Measurements from ENCODE around the gene GPR17.

GPR17 gene

DNA sequence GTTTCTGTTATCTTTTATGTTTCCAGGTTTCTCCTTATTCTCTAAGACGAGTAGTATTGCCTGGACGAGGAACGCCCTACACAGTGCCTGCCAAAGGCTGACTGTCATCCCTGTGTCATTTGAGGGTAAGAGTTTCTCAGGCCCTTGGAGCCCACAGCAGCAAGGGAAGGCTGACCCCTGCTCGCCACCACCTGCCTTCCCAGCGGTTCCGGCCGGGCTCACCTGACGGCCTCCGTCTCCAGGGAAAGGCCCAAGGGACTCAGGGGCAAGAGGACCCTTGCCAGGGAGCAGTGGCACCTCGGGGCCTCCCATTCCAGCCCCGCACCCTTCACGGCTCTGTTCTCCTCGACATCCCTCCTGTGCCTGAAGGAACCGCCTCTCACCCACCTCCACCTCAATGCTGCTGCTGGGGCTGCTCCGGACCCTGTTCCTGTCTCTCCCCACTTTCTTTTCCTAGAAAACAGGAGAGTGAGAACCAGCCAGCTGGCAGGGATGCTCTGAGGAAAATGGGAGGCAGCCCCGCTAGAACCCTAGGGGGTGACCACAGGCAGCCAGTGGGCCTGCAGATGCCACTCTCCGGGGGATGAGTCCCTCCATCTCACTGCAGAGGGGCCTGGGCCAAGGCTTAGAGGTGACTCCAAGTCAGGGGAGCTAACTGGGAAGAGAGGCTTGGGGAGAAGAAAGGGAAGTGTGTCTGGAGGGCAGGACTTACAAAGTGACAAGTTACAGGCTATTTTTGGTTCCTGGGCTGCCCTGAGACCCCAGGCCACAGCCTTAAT lies 27.5 kb downstream of the GPR17 start:
- no peak for DNase-seq

DNA sequence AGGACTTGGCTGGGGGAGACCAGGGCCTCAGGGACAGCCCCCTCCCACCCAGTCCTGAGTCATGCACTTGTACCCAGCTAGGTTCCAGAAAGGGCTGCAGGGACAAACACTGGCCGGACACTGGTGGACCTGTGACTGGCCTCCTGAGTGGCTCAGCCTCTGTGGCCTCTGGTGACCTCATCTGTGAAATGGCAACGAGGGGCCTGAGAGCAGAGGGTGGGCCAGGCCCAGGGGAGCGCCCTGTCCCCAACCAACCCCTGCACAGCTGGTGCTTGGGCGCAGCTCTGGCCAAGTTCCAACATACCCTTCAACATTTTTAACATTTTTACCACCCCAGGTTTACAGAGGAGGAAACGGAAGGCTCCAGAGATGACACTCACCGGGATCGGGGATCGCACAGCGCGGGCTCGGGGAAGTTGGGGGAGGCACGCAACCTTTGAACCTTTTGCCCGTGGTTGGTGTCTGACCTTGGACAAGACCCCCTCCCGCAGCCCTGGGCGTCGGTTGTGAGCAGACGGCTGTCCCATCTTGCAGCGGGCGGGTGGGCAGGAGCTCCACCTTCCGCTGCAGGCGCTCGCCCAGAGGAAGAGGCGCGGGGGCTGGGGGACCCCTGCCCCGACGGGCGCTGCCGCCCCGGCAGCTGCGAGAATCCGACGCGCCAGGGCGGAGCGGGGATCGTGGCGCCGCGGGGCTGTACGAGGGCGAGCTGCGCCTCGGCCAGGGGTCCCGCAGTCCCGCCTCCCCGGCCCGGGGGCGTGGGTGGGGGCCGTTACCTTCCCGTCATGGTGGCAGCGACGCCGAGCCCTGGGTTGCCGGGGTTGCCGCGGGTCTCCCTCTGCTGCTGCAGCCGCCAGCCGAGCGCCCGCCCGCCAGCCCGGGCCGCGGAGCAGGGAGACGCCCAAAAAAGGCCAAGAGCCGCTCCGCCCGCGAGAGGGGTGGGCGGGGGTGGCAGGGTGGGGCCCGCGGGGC lies 28.6 kb downstream of the GPR17 start:
- DNase-seq: peak; percentile 11

DNA sequence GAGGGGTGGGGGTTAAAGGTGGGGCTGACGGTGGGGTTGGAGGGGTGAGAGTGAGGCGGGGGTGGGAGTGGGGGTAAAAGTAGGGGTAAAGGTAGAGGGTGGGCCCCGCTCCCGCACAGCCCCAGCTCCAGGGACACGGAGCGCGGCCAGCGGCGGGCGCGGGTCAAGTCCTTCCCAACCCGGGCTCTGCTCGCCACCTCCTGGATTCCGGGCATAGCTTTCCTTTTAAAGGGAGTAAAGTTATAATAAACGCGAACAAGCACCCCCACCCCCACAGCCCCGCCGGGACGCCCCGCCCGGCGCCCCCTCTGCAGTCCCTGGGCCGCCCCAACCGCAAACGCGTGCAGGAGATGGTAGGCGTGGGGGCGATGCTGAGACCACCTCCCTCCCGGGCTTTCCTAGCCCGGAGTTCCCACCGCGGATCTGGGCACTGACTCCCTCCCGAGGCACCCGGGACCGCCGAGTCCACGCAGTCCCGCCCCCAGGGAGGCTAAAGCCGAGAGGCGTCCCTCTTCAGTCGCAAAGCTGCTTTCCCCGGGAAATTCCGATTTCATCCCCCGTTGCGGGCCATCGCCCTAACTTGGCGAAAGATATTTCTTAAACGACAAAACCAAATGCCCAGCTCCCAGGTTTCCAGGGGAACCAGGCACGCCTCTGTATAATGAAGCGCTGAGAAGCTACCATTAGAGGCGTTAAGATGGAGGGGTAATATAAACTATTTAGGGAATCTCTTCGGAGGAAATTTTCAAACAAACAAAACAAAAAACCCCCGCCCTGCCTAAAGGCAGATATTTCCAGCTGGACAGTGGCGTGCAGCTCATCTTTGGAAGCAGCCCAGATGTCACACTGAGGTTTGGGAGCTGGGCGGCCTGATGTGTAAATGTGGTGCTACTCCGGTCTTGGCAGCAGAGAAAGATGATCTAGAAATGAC lies 29.6 kb downstream of the GPR17 start, which contains the start of gene LIMS2:
Gene LIMS2, minus strand, starts transcription at position 200 of the 931 bp plus-strand sequence. CDS start 506 bp downstream, outside the sequence.
- DNase-seq: no peak

DNA sequence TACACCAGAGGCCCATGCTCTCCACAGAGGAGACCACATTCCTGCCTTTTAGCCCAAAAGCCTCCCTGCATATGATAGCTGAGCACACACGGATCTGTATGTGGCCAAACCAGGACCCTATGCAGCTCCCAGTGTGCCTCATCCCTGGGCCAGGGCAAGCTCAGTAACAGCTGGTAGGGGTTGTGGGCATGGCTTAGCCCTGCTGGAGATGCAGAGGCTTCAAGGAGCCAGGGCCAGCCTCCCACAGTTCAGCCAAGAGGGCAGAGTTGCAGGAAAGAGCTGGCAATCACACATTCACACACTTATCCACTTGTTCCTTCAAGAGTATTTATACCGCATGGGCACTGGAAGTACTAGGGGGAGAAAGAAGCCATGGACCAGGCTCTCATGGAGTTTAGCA lies 31.0 kb downstream of the GPR17 start:
- no peak for DNase-seq

DNA sequence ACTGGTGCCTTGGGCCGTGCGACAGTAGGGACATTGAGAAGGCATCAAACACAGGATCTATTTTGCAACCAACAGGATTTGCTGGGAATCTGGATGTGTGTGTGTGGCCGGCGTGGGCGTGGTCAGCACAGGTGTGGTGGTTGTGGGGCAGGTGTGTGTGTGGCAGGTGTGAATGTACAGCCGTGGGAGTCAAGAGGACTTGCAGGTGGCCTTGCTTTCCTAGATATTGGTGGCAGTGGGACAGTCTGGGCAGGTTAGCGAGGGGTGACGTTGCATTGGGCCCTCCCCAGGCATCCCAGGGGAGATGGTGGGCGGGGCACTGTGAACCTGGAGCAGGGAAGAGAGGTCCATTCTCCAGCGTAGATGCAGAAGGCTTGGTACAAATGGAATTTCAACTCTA lies 32.6 kb downstream of the GPR17 start:
- no peak for DNase-seq

DNA sequence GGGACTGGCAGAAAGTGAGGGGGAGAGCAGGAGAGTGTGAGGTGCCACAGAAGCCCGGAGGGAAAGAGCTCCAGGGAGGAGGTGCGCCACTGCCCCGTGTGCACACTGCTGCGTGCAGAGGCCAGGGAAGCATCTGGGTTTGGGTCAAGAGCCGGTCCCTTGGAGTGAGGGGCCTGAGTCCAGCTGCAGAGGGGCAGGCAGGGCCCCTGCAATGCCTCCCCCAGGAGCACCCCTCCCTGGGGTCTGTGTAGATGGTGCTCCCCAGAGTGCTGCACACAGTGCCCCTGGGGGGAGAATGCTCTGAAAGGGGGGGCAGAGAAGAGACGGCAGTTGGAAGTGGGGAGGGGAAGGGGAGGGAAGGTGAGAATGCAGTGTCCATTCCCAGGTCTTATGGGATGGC lies 33.0 kb downstream of the GPR17 start:
- no peak for DNase-seq

DNA sequence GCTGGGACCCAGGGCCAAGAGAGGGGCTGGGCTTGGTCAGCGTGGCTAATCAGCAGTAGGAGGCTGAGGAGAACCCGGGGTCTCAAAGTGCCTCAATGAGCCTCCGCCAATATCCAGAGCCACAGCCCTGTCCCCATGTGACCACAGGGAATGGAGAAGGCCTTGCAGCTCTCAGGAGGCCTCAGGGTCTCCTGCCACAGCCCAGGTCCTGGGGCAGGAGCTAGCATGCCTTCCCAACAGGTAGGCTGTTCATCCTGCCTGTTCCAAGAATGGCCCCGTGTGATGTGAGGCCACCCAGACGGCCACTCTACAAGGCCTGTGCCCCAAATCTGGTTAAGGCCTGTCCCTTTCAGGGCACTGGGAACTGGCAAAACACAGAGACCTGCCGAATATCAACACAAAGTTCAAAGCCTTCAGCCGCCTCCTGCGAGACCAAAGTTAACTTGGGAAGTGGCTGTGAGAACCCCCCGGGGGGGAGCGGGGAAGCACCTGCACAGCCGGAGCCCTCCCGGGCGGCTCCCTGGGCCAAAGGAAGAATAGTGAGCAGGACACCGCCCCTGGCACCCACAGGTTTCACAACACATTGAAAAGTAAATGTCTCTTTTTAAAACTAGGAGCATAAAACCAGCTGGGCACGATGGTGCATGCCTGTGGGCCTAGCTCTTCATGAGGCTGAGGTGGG lies 33.9 kb downstream of the GPR17 start:
- no peak for DNase-seq

DNA sequence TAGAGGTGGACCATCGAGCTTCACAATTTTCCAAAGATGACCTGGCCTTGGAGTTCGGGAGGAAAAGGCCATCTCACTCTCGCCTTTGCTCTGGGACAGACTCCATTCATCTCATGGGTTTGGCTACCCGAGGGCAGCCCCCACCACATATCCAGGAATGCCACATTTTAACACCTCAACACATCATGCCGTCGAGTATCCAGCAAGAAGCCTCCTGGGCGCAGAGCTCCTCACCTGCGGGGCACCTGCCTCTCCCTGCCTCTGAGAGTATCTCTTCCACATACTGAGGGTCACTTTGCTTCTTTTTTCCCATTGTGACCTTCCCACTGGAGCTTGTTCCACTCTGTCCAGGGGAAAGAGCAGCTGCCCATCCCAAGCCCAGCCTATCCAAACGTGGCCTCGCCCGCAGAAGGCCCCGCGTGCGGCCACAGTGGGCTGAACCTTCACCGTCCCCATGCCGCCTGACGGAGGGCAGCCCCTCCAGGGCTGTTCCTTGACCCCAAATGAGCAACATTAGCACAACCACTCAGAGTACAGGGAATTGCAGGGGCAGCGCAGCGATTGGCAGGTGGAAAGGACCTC lies 34.8 kb downstream of the GPR17 start:
- DNase-seq: no peak

DNA sequence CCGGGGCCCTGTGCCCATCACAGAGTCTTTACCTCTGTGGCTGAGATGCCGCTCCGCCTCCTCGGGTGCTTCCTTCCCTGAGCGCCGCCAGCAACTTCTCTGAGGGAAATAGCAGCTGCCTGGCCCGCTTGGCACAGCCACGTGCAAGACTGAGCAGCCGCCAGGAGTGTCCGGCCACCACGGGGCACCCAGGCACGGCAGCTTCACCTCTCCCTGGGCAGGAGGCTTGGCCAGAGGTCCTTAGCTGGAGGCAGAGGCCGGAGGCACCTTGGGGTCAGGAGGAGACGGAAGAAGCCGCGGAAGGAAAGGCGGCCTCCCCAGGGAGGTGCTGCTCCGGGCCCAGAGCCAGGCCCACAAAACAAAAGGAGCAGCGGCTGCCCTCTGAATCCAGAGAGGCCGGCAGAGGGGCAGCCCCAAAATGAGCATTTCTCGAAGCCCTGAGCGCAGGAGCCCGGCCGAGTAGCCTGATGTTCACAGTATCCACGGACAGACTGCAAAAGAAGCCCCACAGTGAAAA lies 35.4 kb downstream of the GPR17 start:
- DNase-seq: no peak

DNA sequence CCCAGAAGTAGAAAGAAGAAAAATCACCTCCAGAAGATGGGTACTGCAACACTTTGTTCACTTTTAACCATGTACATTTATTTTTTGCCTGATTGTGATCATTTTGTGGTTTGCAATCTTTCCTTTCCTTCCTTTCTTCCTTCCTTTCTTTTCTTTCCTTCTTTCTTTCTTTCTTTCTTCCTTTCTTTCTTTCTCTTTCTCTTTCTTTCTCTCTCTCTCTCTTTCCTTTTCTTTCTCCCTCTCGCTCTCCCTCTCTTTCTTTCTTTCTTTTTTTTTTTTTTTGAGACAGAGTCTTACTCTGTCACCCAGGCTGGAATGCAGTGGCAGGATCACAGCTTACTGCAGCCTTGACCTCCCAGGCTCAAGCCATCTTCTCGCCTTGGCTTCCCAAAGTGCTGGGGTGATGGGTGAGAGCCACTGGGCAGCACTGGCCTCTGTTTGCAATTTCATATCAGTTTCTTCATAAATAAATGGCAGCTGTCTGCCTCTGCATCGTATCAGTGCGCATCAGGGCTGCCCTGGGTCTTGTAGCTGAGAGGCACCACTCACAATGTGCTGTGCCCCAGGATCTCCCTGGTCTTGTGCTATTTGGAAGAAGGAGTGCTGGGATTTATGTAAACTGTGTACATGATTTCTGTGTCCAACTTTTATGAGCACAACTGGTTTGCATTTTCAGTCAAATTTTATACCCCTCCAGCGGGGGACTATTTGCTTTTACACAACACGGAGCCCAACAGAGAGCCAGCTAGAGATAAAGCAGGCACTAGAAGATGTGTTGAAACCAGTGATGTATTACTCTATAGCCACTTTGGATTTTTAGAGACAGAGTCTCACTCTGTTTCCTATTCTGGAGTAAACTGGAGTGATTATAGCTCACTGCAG lies 36.3 kb downstream of the GPR17 start:
- no peak for DNase-seq

DNA sequence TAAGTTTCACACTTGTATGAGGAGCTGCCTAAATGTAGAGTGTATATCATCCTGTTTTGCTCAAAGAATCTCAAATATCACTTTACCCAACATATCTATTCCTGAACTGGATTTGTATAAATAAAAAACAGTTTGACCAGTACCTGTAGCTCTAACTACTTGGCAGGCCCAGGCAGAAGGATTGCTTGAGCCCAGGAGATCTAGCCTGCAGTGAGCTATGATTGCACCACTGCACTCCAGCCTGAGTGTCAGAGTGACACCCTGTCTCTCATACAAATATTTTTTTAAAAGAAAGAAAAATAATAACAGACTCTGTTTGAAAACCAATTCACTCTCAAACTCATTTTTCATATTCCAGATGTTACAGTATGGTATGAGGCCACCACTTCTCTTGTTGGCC lies 37.1 kb downstream of the GPR17 start:
- DNase-seq: no peak

DNA sequence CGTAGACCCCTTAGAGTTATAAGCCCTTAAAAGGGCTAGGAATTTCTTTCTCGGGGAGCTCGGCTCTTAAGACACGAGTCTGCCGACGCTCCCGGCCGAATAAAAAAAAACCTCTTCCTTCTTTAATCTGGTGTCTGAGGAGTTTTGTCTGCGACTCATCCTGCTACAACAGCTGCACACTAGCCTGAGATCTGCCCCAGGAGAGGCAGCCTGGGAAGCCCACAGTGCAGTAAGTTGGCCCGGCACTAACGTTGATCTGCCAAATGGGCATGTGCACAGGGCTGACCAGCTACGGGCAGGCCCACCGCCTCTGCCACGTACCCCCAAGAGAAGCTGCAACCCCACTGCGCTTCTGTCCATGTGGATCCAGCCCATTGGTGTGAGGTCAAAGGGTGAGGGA lies 37.8 kb downstream of the GPR17 start:
- no peak for DNase-seq

DNA sequence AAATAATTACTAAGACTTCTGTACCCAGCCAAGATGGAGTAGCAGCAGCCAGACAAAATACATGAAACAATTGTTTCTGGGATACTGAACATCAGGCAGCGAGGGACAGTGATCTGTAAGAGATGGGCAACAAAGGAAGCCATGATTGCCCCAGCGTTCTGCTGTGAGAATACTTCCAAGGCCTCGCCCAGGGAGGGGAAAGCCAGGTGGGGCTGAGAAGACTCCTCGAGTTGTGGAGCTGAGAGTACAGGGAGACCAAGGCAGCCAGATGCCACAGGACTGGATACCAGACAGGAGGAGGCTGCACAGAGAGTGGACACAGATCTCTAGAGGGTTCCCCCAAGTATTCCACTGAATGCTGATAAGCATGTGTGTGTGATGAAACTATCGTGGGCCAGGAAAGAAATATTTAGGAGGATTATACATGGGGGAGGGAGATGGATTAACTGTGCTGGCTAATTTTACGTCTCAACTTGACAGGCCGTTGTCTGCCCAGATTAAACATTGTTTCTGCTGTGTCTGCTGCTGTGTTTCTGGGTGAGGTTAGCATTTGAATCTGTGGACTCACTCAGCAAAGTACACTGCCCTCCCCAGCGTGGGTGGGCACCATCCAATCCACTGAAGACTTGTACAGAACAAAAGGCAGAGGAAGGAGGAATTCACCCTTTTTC lies 39.6 kb downstream of the GPR17 start:
- DNase-seq: no peak

DNA sequence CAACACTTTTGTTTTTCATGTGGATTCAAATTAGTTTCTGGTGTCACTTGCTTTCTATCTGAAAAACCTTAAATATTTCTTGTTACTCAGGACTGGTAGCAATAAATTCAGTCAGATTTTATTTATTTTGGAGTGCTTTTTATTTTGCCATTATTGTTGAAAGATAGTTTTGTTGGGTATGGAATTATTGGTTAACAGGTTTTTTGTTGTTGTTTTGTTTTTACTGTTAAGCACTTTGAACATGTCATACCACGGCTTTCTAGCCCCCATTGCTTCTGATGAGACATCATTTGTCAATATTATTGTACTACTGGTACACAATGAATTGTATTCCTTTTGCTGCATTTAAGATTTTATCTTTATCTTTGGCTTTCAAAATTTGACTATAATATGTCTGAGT lies 42.5 kb downstream of the GPR17 start:
- DNase-seq: no peak

DNA sequence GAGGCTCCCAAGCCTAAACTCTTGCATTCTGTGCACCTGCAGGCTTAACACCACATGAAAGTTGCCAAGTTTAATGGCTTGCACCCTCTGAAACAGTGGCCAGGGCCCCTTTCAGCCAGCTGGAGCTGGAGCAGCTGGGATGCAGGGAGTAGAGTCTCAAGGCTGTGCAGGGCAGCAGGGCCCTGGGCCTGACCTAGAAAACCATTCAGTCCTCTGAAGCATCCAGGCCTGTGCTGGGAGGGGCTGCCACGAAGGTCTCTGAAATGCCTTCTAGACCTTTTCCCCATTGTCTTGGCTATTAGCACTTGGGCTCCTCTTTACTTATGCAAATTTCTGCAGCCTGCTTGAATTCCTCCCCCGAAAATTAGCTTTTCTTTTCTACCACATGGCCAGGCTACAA lies 44.7 kb downstream of the GPR17 start:
- no peak for DNase-seq

DNA sequence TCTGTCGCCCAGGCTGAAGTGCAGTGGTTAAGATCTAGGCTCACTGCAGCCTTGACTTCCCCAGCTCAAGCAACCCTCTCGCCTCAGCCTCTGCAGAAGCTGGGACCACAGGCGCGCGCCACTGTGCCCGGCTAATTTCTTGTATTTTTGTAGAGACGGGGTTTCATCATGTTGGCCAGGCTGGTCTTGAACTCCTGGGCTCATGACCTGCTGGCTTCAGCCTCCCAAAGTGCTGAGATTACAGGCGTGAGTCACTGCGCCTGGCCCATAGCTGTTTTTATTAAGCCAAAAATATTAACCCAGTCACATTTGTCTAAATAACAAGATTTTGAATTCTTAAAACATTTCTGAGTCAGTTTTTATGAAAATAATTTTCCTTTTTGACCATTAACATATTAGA lies 49.0 kb downstream of the GPR17 start:
- no peak for DNase-seq

DNA sequence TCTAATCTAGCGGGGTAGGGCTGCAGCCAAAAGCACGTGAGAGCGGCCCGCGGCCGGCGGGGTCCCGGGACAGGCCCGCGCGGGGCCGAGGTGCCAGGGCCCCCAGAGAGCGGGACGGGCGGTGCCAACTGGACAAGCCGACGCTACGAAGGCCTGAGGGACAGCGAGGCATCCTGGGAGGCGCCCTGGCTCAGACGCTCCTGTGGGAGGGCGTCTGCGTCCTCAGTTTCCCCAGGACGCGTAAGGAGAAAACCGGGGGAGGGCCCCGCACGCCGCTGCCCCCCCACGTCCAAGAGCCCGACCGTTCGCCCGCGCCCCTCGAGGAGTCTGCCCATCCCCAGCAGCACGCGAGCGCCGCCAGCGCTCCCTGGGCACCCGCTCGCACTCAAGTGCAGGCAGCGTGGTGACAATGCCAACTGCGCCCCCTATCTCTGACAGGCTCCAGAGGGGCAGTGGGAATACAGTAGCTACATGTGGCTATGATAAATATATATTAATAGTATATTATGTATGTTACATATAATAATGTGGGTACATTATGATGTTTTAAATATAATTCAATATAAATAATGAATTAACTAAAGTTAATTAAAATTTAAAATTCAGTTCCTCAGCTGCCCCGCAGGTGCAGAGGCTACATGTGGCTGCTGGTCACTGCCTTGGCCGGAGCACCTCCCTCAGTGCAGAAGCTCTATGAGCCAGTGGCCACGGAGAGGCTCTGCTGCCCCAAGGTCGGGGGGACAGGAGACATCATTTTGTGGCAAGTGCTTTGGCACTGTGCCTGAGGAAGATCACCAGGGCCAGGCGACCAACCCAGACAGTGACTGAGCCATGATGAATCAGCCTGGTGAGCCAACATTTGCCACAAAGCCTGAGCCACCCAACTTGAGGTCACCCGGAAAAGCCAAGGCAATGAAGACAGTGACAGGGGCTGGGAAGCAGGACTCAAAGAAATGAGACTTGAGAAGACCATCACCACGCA lies 49.8 kb downstream of the GPR17 start:
- DNase-seq: peak; percentile 40

DNA sequence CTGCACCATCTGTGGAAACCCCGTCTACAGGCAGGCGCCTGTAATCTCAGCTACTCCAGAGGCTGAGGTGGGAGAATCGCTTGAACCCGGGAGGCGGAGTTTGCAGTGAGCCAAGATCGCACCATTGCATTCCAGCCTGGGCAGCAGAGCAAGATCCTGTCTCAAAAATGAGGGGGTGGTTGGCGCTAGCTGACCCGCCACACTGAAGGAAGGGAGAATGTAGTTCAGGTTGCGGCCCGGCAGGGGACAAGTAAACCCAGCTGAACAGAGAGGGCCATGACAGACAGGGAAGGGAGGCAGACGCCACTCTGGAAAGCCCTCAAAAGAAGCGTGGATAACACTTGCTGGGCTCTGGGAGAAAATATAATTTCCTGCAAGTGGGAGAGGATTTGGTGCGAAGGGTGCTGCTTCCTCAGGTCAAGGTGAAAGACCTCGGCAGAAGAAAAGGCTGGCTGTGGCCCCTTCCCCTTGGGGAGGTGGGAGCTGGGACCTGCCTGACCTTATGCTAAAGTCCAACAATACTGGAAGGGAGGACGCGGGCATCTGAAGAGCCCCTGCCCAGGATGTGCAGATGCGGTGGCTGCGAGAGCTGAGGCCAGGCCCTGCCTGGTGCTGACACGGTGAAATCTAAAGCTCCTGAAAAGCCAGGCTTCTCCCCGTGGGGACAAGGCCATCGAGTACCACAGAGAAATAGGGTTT lies 51.7 kb downstream of the GPR17 start:
- no peak for DNase-seq
